Ovary (tissue), 9 donors: Measurements from ENCODE around the gene SLC16A5. TPM values are rescaled to one million over a fixed set of nuclear protein-coding genes. Genes with fewer than 3 reads are reported as not detected.

Experiments
- DNase-seq, 5 donors: peaks; one replicate each; pipeline ENCODE4 v3.0.0-alpha.2; 2019 to 2020
- H3K27ac ChIP-seq, 2 donors: fragments of 200-600 bp; one replicate each; pipeline versions ENCODE4 v1.5.1 to v1.8.0; 2019 to 2022
- H3K27me3 ChIP-seq: fragments of 200-600 bp; one replicate; pipeline ENCODE4 v1.8.0; 2022
- H3K36me3 ChIP-seq: fragments of 200-600 bp; sonication (generic); one replicate; pipeline ENCODE4 v1.5.1; 2019
- H3K4me1 ChIP-seq: one replicate; pipeline ENCODE4 v1.8.1; 2013; ENCODE audit warnings: mild to moderate bottlenecking, moderate library complexity; ENCODE audit not compliant: insufficient read depth
- H3K4me3 ChIP-seq: fragments of 200-600 bp; sonication (generic); one replicate; pipeline ENCODE4 v1.5.1; 2017
- H3K9me3 ChIP-seq, 2 donors: fragments of 200-600 bp in 1 of 2; sonication (generic) in 1 of 2; one replicate each; pipeline versions ENCODE4 v1.5.1 to v1.8.1; 2013 to 2019; ENCODE audit warnings: mild to moderate bottlenecking in 1 of 2, moderate library complexity in 1 of 2
- EP300 ChIP-seq: sonication (generic); formaldehyde crosslinking; IDR thresholded peaks from one replicate; pipeline ENCODE4 v1.6.1; 2017; ENCODE audit warnings: antibody characterized with exemption
- POLR2A ChIP-seq: fragments of 450-650 bp; IDR thresholded peaks from one replicate; pipeline ENCODE4 v1.6.1; 2017; ENCODE audit warnings: antibody characterized with exemption, mild to moderate bottlenecking, moderate library complexity
- WGBS, 3 donors: extraction: QIAGEN DNeasy Blood & Tissue Kit in 1 of 3; methylation state at CpG; one replicate each; pipeline versions ENCODE4 v1.1.5 to v1.1.7; 2013 to 2017; 5-methylcytosine and 5-hydroxymethylcytosine counted together
- intact Hi-C, 4 donors: fragments of 100-400 bp; cut with DNase I; formaldehyde crosslinking; loops; one replicate each; pipeline versions ENCODE4 v1.11.0 to v1.15.1; 2022 to 2023
- polyA plus RNA-seq, 2 donors: library from polyadenylated mRNA; stranded (reverse); fragments of 200-250 nt in 1 of 2; fragments of 350-450 nt in 1 of 2; fragmentation: Illumina TruSeq in 1 of 2; extraction: RNeasy Lipid Tissue Mini Kit (QIAGEN cat#74804) in 1 of 2; gene quantifications; one replicate each; pipeline ENCODE4 v1.2.3, GENCODE V29; 2013 to 2014
- small RNA-seq: library from RNA; depleted of rRNA; stranded (forward); fragments of <200 nt; gene quantifications from one replicate; pipeline ENCODE3, GENCODE V24; 2016
- total RNA-seq, 7 donors: library from RNA; depleted of rRNA in 2 of 7; stranded (reverse); fragments of >200 nt in 2 of 7; fragmentation: NEBNext Ultra II Directional in 3 of 7; extraction: Animal tissue kit (Norgen Biotek cat#: 25700) in 3 of 7; gene quantifications; one replicate each; pipeline versions ENCODE4 v1.1.0 to v1.2.4, GENCODE V29; 2016 to 2023
- TF ChIP-seq, protein P1 (sequence below), 3 donors: fragments of 450-650 bp in 2 of 3; fragments of 200-600 bp in 1 of 3; IDR thresholded peaks; one replicate each; pipeline versions ENCODE4 v1.5.1 to v1.8.0; 2016 to 2022; ENCODE audit warnings: antibody characterized with exemption in 3 of 3, mild to moderate bottlenecking in 1 of 3
- donor health status: DM: no; HTN: no; CAD: no; lungs with moderate emphysema.
- donor health status: DM: no; HTN: no; CAD: no.
- donor health status: Bipolar disorder and iron deficiency.
- donor health status: DM: yes; HTN: yes; CAD: no.
- donor health status: DM: no; HTN: no; CAD: no.
- donor health status: DM: yes; HTN: yes; CAD: no.

SLC16A5 gene
- total and polyA plus RNA-seq, 9 donors: 2.0 to 20.6 (median 12.1) TPM

- H3K36me3 ChIP-seq: no peaks in the 10 kb centered on the region
- H3K27ac ChIP-seq: peak within 1 kb of the TSS in 1 of 2 donors; percentile 16
- no peaks in the 10 kb centered on the region for H3K9me3 ChIP-seq
- WGBS, 3 donors: 1 to 2% (median 2%) methylated on average over 53 to 67 of the region's 67 CpGs
- peaks cover 1% of the 10 kb centered on the region for H3K4me1 ChIP-seq
- H3K4me3 ChIP-seq: peak within 1 kb of the TSS; percentile 92
- peak; percentile 96 to 99 (median 98) for DNase-seq
- H3K27me3 ChIP-seq: no peaks in the 10 kb centered on the region
- TF ChIP-seq EP300 (no peak), POLR2A (peak; percentile 99)
- TF ChIP-seq, protein P1, sequence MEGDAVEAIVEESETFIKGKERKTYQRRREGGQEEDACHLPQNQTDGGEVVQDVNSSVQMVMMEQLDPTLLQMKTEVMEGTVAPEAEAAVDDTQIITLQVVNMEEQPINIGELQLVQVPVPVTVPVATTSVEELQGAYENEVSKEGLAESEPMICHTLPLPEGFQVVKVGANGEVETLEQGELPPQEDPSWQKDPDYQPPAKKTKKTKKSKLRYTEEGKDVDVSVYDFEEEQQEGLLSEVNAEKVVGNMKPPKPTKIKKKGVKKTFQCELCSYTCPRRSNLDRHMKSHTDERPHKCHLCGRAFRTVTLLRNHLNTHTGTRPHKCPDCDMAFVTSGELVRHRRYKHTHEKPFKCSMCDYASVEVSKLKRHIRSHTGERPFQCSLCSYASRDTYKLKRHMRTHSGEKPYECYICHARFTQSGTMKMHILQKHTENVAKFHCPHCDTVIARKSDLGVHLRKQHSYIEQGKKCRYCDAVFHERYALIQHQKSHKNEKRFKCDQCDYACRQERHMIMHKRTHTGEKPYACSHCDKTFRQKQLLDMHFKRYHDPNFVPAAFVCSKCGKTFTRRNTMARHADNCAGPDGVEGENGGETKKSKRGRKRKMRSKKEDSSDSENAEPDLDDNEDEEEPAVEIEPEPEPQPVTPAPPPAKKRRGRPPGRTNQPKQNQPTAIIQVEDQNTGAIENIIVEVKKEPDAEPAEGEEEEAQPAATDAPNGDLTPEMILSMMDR (IDR thresholded peaks at IDR 0.05): peak in 1 of 3 donors; percentile 44
- intact Hi-C loops: loop anchor here in 1 of 4 donors (5.0 kb wide), 1 partner anchor 1398 kb away; no protein-coding TSS in a partner anchor
These were observed 66.7 kb downstream of the SLC16A5 start, which contains the start of gene JPT1 for GRCh38 chr17:75154195-75155106. JPT1 (minus strand) TSS chr17:75154512; CDS start chr17:75154397, 115 bp downstream.

- Histone ChIP-seq H3K4me1 (peaks cover 1% of the 10 kb centered on the region), H3K4me3 (no peak overlapping the region), H3K9me3 (no peaks in the 10 kb centered on the region), H3K36me3 (no peaks in the 10 kb centered on the region), H3K27ac (no peak overlapping the region), H3K27me3 (no peaks in the 10 kb centered on the region)
- peak in 1 of 5 donors; percentile 8 for DNase-seq
- TF ChIP-seq EP300 (no peak), POLR2A (no peak)
- TF ChIP-seq, protein P1 (IDR thresholded peaks at IDR 0.05): no peak
- intact Hi-C loops: loop anchor here in 1 of 4 donors (5.0 kb wide), 1 partner anchor 1397 kb away; no protein-coding TSS in a partner anchor
- WGBS, 3 donors: 83 to 97% (median 86%) methylated on average over 3 of the region's 3 CpGs
These were observed 67.4 kb downstream of the SLC16A5 start for GRCh38 chr17:75155191-75155601.

Small RNA genes within 50 kb of the gene (small RNA-seq; reads per million reads assigned to genes)
- gene AC111186.1 (not detected), gene RF00019 (not detected), gene RN7SL573P (not detected)

Other genes starting within 250 kb of the SLC16A5 start
- under 1 TPM; 0.11 to 0.82 (median 0.32) TPM for gene GRIN2C, start 228.1 kb upstream of the SLC16A5 start, total RNA-seq
- under 1 TPM; 0.36 to 0.58 TPM for gene GRIN2C, start 228.1 kb upstream of the SLC16A5 start, polyA plus RNA-seq
- 10 to 100 TPM; 11.1 to 50.8 (median 43.4) TPM for gene FDXR, start 215.0 kb upstream of the SLC16A5 start, total RNA-seq
- 10 to 100 TPM; 13.6 to 26.5 TPM for gene FDXR, start 215.0 kb upstream of the SLC16A5 start, polyA plus RNA-seq
- under 1 TPM in 1 of 7 donors, not detected in 6; 0.42 TPM for gene FADS6, start 194.3 kb upstream of the SLC16A5 start, total RNA-seq
- gene FADS6, start 194.3 kb upstream of the SLC16A5 start, polyA plus RNA-seq: under 1 TPM in 1 of 2 donors, not detected in 1; 0.12 TPM
- gene USH1G, start 164.7 kb upstream of the SLC16A5 start, total RNA-seq: 1 to 10 TPM in 4 of 7 donors, under 1 TPM in 3; 0.57 to 1.4 (median 1.1) TPM
- gene USH1G, start 164.7 kb upstream of the SLC16A5 start, polyA plus RNA-seq: under 1 TPM; 0.08 to 0.29 TPM
- gene OTOP2, start 163.7 kb upstream of the SLC16A5 start, total RNA-seq: not detected
- gene OTOP2, start 163.7 kb upstream of the SLC16A5 start, polyA plus RNA-seq: not detected
- gene OTOP3, start 152.1 kb upstream of the SLC16A5 start, total RNA-seq: not detected
- not detected for gene OTOP3, start 152.1 kb upstream of the SLC16A5 start, polyA plus RNA-seq
- 10 to 100 TPM in 2 of 7 donors, 1 to 10 TPM in 5; 1.8 to 21.6 (median 5.2) TPM for gene HID1, start 115.2 kb upstream of the SLC16A5 start, total RNA-seq
- 1 to 10 TPM; 4.1 to 7.2 TPM for gene HID1, start 115.2 kb upstream of the SLC16A5 start, polyA plus RNA-seq
- 10 to 100 TPM in 1 of 7 donors, 1 to 10 TPM in 6; 4.5 to 19.2 (median 5.8) TPM for gene CDR2L, start 100.3 kb upstream of the SLC16A5 start, total RNA-seq
- 1 to 10 TPM; 2.1 to 3.3 TPM for gene CDR2L, start 100.3 kb upstream of the SLC16A5 start, polyA plus RNA-seq
- 10 to 100 TPM; 17.9 to 40.6 (median 22.0) TPM for gene MRPL58, start 75.3 kb upstream of the SLC16A5 start, total RNA-seq
- 10 to 100 TPM; 24.3 to 39.7 TPM for gene MRPL58, start 75.3 kb upstream of the SLC16A5 start, polyA plus RNA-seq
- gene ATP5PD, start 41.0 kb upstream of the SLC16A5 start, total RNA-seq: 100 to 1,000 TPM; 137 to 226 (median 153) TPM
- 100 to 1,000 TPM; 199 to 331 TPM for gene ATP5PD, start 41.0 kb upstream of the SLC16A5 start, polyA plus RNA-seq
- 10 to 100 TPM; 25.0 to 62.5 (median 50.2) TPM for gene KCTD2, start 40.7 kb upstream of the SLC16A5 start, total RNA-seq
- gene KCTD2, start 40.7 kb upstream of the SLC16A5 start, polyA plus RNA-seq: 10 to 100 TPM; 35.8 to 66.8 TPM
- 1 to 10 TPM; 4.6 to 8.5 (median 5.1) TPM for gene ARMC7, start 22.0 kb downstream of the SLC16A5 start, total RNA-seq
- 10 to 100 TPM in 1 of 2 donors, 1 to 10 TPM in 1; 5.7 to 10.5 TPM for gene ARMC7, start 22.0 kb downstream of the SLC16A5 start, polyA plus RNA-seq
- gene NT5C, start 43.8 kb downstream of the SLC16A5 start, total RNA-seq: 100 to 1,000 TPM in 2 of 7 donors, 10 to 100 TPM in 5; 51.3 to 118 (median 65.9) TPM
- 10 to 100 TPM; 10.0 to 72.9 TPM for gene NT5C, start 43.8 kb downstream of the SLC16A5 start, polyA plus RNA-seq
- gene JPT1, start 66.6 kb downstream of the SLC16A5 start, total RNA-seq: 10 to 100 TPM; 12.9 to 46.4 (median 20.2) TPM
- gene JPT1, start 66.6 kb downstream of the SLC16A5 start, polyA plus RNA-seq: 10 to 100 TPM; 20.0 to 54.5 TPM
- gene SUMO2, start 95.0 kb downstream of the SLC16A5 start, total RNA-seq: 100 to 1,000 TPM in 5 of 7 donors, 10 to 100 TPM in 2; 75.7 to 504 (median 395) TPM
- 100 to 1,000 TPM; 120 to 497 TPM for gene SUMO2, start 95.0 kb downstream of the SLC16A5 start, polyA plus RNA-seq
- gene NUP85, start 117.7 kb downstream of the SLC16A5 start, total RNA-seq: 10 to 100 TPM; 23.4 to 82.2 (median 55.1) TPM
- 10 to 100 TPM; 38.1 to 41.1 TPM for gene NUP85, start 117.7 kb downstream of the SLC16A5 start, polyA plus RNA-seq
- 10 to 100 TPM; 23.1 to 48.9 (median 38.3) TPM for gene GGA3, start 173.7 kb downstream of the SLC16A5 start, total RNA-seq
- 10 to 100 TPM; 18.2 to 39.6 TPM for gene GGA3, start 173.7 kb downstream of the SLC16A5 start, polyA plus RNA-seq
- 10 to 100 TPM; 19.6 to 44.8 (median 34.3) TPM for gene MRPS7, start 173.9 kb downstream of the SLC16A5 start, total RNA-seq
- 10 to 100 TPM; 34.1 to 46.4 TPM for gene MRPS7, start 173.9 kb downstream of the SLC16A5 start, polyA plus RNA-seq
- 10 to 100 TPM; 11.8 to 20.3 (median 13.9) TPM for gene MIF4GD, start 183.3 kb downstream of the SLC16A5 start, total RNA-seq
- 10 to 100 TPM; 15.7 to 17.8 TPM for gene MIF4GD, start 183.3 kb downstream of the SLC16A5 start, polyA plus RNA-seq
- gene SLC25A19, start 201.5 kb downstream of the SLC16A5 start, total RNA-seq: 10 to 100 TPM in 2 of 7 donors, 1 to 10 TPM in 5; 6.0 to 12.1 (median 7.9) TPM
- 1 to 10 TPM; 4.1 to 7.4 TPM for gene SLC25A19, start 201.5 kb downstream of the SLC16A5 start, polyA plus RNA-seq